ENCODE data around the gene LSR.

GRCh38 chr19:35310811-35311465 is 62.1 kb downstream of the LSR start:
- TF ChIP-seq POLR2A (IDR thresholded peaks at IDR 0.05) (no peak), CTCF (IDR thresholded peaks at IDR 0.05) (no peak)
